Omental fat pad (tissue), 4 donors: ENCODE measurements around the gene ZNF273. TPM values are rescaled to one million over a fixed set of nuclear protein-coding genes. Genes with fewer than 3 reads are reported as not detected.
"Not testable (repeated sequence)": the region's sequence is repeated elsewhere in the genome, so short reads cannot be mapped to it uniquely, and the experiment has no call there.

Experiments
- ATAC-seq: fragments of 150-250 bp; one replicate; pipeline ENCODE4 v1.9.1; 2016; ENCODE audit warnings: mild to moderate bottlenecking, moderate library complexity; ENCODE audit not compliant: low FRiP score
- DNase-seq: peaks from one replicate; pipeline ENCODE4 v3.0.0-alpha.2; 2019; ENCODE audit warnings: low spot score
- total RNA-seq, 4 donors: library from RNA; depleted of rRNA; stranded (reverse); fragments of >200 nt; gene quantifications; one replicate each; pipeline ENCODE4 v1.1.0, GENCODE V29; 2016
- TF ChIP-seq, protein P1 (sequence below), 3 donors: fragments of 450-650 bp; IDR thresholded peaks; one replicate each; pipeline ENCODE4 v1.5.1; 2016 to 2017; ENCODE audit warnings: antibody characterized with exemption in 3 of 3, mild to moderate bottlenecking in 3 of 3, moderate library complexity in 2 of 3

The ZNF273 gene
- total RNA-seq, 4 donors from 2014 or later = 2.4 to 12.9 (median 5.8) TPM

DNA sequence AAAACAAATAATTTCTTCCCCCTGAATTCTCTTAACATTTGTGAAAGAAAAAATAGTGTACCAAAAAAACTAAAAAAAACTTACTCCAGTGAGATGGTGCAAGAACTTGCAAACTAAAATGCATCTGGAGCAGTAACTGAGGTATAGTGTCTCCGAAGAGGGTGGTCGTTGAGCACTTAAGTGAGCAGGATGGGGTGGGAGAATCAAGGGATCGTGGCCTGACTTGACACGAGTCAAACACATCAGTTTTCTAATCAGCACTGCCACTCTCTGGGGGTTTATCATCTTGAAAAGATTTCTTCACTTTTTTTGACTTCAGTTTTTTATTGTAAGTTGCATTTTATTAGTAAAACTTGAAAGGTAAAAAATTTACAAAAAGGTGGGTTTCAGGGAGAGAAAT lies 2.5 kb downstream of the ZNF273 start:
- ATAC-seq = no peak
- TF ChIP-seq, protein P1, sequence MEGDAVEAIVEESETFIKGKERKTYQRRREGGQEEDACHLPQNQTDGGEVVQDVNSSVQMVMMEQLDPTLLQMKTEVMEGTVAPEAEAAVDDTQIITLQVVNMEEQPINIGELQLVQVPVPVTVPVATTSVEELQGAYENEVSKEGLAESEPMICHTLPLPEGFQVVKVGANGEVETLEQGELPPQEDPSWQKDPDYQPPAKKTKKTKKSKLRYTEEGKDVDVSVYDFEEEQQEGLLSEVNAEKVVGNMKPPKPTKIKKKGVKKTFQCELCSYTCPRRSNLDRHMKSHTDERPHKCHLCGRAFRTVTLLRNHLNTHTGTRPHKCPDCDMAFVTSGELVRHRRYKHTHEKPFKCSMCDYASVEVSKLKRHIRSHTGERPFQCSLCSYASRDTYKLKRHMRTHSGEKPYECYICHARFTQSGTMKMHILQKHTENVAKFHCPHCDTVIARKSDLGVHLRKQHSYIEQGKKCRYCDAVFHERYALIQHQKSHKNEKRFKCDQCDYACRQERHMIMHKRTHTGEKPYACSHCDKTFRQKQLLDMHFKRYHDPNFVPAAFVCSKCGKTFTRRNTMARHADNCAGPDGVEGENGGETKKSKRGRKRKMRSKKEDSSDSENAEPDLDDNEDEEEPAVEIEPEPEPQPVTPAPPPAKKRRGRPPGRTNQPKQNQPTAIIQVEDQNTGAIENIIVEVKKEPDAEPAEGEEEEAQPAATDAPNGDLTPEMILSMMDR (IDR thresholded peaks at IDR 0.05) = no peak
- DNase-seq = no peak

DNA sequence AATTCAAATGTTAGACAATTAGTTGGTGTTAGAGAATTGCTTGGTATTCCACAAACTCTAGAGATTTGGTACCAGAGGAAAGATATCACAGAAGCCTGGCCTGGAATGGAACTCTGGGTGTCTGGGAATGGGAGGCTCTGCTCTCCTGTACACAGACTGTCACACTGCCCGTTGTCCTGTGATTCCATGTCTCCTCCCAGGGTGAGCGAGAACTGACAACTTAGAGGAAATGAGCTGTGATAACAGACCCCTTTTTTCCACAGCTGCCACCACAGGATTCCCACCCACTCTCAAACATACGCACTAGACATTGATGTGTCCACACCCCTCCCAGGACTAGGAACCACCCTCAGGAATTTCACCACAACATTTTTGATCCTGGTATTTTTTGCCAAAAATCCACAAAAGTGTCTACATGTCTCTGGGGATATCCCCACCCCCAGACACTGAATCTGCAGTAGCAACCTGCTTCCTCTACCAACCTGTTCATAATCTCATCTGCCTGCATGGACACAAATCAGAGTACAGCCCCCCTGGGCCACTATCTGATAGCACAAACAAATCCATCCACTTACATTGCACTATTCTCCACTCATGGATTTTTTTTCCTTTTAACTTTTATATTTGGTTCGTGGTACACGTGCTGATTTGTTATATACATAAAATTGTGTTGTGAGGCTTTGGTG lies 4.7 kb downstream of the ZNF273 start:
- DNase-seq = no peak
- TF ChIP-seq, protein P1 (IDR thresholded peaks at IDR 0.05) = no peak
- no peak for ATAC-seq

DNA sequence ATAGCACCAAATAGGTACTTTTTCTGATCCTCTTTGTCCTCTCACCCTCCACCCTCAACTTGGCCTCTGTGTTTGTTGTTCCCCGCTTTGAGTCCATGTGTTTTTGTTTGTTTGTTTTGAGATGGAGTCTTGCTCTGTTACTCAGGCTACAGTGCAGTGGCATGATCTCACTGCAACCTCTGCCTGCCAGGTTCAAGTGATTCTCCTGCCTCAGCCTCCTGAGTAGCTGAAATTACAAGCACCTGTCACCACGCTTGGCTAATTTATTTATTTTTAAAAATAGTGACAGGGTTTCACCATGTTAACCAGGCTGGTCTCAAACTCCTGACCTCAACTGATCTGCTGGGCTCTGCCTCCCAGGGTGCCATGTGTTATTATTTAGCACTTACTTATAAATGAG lies 5.3 kb downstream of the ZNF273 start:
- TF ChIP-seq, protein P1 (IDR thresholded peaks at IDR 0.05) = no peak
- ATAC-seq (no peak), DNase-seq (no peak)

DNA sequence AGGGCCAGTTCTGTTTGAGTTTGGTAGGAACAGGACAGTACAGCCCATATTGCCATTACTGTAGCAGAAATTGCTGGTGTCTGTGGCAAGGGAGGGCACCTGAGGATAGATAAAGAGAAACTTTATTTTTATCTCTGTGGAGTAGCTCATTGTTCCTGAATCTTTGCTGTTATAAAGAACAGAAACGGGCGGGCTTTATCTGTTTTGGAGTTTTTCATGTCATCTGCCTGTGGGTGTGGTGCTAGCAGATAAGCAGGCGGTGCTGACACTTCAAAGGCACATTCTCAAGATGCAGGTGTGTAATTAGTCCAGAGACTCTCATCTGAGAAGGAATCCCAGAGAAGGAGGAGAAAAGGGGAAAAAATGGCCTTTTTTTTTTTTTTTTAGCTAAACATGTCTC lies 11.5 kb downstream of the ZNF273 start:
- TF ChIP-seq, protein P1 (IDR thresholded peaks at IDR 0.05) = no peak
- DNase-seq (no peak), ATAC-seq (no peak)

DNA sequence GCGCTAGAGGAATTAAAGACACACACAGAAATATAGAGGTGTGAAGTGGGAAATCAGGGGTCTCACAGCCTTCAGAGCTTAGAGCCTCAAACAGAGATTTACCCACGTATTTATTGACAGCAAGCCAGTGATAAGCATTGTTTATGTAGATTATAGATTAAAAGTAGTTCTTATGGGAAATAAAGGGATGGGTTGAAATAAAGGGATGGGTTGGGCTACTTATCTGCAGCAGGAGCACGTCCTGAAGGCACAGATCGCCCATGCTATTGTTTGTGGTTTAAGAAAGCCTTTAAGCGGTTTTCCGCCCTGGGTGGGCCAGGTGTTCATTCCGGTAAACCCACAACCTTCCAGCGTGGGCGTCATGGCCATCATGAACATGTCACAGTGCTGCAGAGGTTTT lies 12.2 kb downstream of the ZNF273 start:
- ATAC-seq, DNase-seq: not testable (repeated sequence)

DNA sequence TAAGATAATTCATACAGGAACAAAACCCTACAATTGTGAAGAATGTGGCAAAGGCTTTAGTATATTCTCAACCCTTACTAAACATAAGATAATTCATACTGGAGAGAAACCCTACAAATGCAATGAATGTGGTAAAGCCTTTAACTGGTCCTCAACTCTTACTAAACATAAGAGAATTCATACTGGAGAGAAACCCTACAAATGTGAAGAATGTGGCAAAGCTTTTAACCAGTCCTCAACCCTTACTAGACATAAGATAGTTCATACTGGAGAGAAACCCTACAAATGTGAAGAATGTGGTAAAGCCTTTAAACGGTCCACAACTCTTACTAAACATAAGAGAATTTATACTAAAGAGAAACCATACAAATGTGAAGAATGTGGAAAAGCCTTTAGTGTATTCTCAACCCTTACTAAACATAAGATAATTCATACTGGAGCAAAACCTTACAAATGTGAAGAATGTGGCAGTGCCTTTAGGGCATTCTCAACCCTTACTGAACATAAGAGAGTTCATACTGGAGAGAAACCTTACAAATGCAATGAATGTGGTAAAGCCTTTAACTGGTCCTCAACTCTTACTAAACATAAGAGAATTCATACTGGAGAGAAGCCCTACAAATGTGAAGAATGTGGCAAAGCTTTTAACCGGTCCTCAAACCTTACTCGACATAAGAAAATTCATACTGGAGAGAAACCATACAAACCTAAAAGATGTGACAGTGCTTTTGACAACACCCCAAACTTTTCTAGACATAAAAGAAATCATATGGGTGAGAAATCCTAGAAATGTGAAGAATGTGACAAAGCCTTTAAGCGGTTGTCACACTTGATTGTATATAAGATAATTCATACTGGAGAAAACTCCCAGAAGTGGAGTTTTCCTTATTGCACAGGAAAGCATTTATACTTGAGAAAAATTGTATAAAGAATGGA lies 25.4 kb downstream of the ZNF273 start:
- DNase-seq, ATAC-seq: not testable (repeated sequence)

DNA sequence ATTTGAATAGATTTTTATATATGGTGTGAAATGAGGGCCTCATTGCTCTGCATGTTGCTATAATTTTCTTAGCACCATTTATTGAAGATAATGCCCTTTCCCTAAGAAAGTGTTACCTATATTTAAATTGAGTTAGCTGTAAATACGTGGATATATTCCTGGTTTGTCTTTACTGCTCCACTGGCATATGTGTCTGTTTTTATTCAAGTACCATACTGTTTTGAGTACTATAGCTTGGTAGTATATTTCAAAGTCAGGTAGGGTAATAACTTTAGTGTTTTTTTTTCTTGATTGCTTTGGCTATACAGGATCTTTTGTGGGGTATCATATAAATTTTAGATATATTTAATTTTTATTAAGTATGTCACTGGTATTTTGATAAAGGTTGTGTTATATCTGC lies 31.4 kb downstream of the ZNF273 start:
- no peak for DNase-seq
- ATAC-seq = no peak
- TF ChIP-seq, protein P1 (IDR thresholded peaks at IDR 0.05) = no peak

DNA sequence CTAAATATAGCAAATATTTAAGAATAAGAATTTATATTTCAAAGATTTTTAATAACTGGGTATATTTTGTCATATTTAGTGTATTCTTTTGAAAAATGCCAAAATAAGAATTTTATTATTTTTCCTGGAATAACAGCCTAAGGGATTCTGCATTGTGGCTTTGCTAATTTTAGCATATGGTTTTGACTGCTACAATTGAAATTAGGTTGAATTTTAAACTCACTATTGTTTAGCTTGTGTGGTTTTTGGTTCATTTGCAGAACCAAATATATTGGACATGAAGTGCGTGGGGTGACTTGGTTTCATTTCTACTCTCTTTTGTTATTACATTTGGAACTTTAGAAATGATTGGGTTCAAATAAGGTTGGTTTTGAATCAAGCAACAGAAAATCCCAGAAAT lies 35.5 kb downstream of the ZNF273 start:
- no peak for DNase-seq
- TF ChIP-seq, protein P1 (IDR thresholded peaks at IDR 0.05) = no peak
- ATAC-seq = no peak

DNA sequence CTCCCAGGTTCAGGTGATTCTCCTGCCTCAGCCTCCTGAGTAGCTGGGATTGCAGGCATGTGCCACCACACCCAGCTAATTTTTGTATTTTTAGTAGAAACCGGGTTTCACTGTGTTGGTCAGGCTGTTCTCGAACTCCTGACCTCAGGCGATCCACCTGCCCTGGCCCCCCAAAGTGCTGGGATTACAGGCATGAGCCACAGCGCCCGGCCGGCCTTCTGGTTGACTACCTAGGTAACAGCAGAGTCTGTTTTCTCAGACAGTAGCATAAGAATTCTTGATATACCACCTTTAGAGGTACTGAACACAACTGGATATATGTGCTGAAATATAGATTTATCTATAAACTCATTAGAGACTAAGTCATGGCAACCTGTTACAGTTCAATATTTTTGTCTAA lies 36.9 kb downstream of the ZNF273 start:
- not testable (repeated sequence) for DNase-seq, ATAC-seq

DNA sequence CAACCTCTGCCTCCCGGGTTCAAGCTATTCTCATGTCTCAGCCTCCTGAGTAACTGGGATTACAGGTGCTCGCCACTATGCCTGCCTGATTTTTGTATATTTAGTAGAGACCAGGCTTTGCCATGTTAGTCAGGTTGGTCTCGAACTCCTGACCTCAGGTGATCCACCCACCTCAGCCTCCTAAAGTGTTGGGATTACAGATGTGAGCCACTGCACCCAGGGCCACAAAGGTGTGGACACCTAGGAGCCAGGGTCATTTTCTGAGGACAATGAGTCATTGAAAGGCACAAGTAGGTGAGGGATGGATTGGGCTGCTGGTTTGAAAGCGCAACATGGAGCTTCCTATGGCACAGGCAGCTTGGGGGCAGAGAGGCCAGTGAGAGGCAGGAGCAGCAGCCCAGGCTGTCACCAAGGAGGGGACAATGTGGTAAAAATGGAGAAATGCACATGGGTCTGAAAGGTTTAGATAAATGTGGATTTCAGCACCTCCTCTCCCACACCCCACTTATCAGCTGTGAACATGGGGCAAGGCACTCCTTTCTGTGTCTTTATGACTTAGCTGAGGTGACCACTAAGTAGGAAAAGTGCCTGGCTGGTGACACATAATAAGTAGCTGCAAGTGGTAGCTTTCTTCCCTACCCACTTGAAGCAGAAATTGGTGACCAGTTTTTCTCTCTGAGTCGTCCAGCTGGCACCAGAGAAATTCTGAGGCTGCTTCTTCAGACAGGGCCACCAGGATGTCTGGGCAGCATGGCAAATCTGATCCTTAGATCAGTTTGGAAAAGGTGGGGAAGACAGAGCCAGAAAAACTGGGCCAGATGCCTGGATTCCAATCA lies 41.8 kb downstream of the ZNF273 start:
- ATAC-seq, DNase-seq: not testable (repeated sequence)
